Superior temporal gyrus (tissue), 1 donor: ENCODE measurements around the gene ZBTB32.
"Not testable (repeated sequence)": the region's sequence is repeated elsewhere in the genome, so short reads cannot be mapped to it uniquely, and the experiment has no call there.

Source experiments
- DNase-seq: peaks from one replicate; pipeline ENCODE4 v3.0.0-alpha.2; 2016; ENCODE audit errors: extremely low spot score

Gene ZBTB32

DNA sequence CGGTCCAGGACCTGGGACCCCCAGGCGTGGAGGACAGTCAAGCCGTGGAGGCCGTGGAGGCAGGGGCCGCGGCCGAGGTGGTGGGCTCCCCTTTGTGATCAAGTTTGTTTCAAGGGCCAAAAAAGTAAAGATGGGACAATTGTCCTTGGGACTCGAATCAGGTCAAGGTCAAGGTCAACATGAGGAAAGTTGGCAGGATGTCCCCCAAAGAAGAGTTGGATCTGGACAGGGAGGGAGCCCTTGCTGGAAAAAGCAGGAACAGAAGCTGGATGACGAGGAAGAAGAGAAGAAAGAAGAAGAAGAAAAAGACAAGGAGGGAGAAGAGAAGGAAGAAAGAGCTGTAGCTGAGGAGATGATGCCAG is 15.8 kb downstream of the ZBTB32 start:
- DNase-seq, result no peak

- no peak for DNase-seq
Observed at GRCh38 chr19:35720648-35721047, 16.3 kb downstream of the ZBTB32 start.

DNA sequence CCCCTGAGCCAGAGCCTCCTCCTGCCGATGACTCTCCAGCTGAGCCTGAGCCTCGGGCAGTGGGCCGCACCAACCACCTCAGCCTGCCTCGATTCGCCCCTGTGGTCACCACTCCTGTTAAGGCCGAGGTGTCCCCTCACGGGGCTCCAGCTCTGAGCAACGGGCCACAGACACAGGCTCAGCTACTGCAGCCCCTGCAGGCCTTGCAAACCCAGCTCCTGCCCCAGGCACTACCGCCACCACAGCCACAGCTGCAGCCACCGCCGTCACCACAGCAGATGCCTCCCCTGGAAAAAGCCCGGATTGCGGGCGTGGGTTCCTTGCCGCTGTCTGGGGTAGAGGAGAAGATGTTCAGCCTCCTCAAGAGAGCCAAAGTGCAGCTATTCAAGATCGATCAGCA is 17.0 kb downstream of the ZBTB32 start:
- no peak for DNase-seq

DNA sequence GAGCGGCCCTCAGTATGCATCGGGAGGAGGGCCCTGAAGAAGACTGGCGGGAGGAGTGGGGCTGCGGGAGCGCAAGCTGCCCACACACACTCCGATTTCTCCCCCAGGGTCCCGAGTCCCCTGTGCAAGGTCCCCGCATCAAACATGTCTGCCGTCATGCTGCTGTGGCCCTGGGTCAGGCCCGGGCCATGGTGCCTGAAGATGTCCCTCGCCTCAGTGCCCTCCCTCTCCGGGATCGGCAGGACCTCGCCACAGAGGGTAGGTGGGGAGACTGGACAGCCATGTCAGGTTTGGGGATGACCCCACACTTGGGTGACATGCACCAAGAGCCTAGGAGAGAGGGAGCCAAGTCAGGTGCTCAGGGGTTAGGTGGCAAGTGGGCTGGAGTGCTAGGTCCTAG is 18.1 kb downstream of the ZBTB32 start:
- no peak for DNase-seq

GRCh38 chr19:35722897-35723296 is 18.5 kb downstream of the ZBTB32 start:
- DNase-seq, result no peak

- no peak for DNase-seq
Observed at GRCh38 chr19:35723671-35724070, 19.3 kb downstream of the ZBTB32 start.

- not testable (repeated sequence) for DNase-seq
Observed at GRCh38 chr19:35724132-35724531, 19.8 kb downstream of the ZBTB32 start.

DNA sequence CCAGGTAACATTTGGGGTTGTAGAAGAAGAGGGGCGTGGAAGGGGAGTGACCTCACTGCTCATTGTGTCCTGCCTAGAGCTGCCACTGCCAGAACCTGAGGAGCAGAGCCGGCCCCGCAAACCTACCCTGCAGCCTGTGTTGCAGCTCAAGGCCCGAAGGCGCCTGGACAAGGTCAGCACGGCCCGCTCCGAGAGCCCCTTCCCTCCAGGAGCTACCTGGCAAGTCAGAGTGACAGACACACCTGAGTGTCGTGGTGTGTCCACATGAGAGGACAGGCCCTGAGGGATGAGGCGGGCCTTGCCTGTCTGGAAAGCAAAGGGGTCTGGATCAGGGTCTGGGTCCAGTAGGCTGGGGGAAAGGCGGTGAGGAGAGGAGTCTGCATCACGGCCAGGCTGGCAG is 20.2 kb downstream of the ZBTB32 start:
- no peak for DNase-seq

- no peak for DNase-seq
Observed at GRCh38 chr19:35725216-35725861, 21.0 kb downstream of the ZBTB32 start.

GRCh38 chr19:35727053-35727955 is 22.9 kb downstream of the ZBTB32 start:
- no peak for DNase-seq

DNA sequence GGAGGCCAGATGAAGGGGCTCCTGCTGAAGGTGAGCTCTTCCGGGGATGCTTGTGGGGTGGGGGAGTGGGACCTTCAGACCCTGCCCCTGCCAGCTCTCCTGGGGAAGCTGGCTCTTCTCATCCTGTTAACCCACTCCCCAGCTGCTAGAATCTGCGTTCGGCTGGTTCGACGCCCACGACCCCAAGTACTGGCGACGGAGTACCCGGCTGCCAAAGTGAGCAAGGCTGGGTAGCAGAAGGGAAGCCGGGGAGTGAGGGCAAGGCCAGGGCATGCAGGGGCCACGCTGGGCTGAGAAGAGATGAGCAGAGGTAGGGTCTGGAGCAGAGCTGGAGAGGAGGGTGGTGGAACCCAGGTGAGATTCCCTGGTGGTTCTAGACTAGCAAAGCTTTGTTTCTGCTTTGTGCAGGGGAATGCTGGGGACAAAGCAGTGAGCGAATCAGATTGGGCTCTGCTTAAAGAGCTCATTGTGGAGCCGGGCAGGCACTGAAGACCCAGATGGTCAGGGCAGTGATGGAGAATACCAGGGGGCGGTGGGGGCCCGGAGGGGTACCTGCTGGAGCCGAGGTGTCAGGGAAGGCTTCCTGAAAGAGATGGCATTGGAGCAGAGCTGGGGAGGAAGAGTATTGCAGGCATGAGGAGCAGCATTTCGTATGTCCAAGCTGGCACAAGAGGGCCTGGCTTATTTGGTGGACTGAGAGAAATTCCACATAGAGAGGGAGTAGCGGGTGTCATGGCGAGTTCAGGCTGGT is 23.8 kb downstream of the ZBTB32 start:
- DNase-seq, result no peak

DNA sequence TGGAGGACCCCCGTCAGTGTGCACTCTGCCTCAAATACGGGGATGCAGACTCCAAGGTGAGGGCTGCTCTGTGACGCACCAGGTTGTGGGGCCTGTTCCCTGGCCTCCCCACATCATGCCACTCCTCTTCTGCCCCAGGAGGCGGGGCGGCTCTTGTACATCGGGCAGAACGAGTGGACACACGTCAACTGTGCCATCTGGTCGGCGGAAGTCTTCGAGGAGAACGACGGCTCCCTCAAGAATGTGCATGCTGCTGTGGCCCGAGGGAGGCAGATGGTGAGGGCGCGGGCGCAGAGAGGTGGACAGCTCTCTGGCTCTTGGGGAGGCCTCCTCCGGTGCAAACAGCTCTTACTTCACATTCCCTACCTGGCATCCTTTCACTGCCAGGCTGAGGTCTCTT is 24.7 kb downstream of the ZBTB32 start:
- no peak for DNase-seq

GRCh38 chr19:35729763-35730162 is 25.4 kb downstream of the ZBTB32 start:
- DNase-seq, result no peak

GRCh38 chr19:35730326-35730725 is 26.0 kb downstream of the ZBTB32 start:
- DNase-seq, result no peak

GRCh38 chr19:35731353-35731752 is 27.0 kb downstream of the ZBTB32 start:
- DNase-seq, result no peak

- no peak for DNase-seq
Observed at GRCh38 chr19:35731779-35732405, 27.5 kb downstream of the ZBTB32 start.

GRCh38 chr19:35732540-35733179 is 28.3 kb downstream of the ZBTB32 start:
- DNase-seq, result no peak

DNA sequence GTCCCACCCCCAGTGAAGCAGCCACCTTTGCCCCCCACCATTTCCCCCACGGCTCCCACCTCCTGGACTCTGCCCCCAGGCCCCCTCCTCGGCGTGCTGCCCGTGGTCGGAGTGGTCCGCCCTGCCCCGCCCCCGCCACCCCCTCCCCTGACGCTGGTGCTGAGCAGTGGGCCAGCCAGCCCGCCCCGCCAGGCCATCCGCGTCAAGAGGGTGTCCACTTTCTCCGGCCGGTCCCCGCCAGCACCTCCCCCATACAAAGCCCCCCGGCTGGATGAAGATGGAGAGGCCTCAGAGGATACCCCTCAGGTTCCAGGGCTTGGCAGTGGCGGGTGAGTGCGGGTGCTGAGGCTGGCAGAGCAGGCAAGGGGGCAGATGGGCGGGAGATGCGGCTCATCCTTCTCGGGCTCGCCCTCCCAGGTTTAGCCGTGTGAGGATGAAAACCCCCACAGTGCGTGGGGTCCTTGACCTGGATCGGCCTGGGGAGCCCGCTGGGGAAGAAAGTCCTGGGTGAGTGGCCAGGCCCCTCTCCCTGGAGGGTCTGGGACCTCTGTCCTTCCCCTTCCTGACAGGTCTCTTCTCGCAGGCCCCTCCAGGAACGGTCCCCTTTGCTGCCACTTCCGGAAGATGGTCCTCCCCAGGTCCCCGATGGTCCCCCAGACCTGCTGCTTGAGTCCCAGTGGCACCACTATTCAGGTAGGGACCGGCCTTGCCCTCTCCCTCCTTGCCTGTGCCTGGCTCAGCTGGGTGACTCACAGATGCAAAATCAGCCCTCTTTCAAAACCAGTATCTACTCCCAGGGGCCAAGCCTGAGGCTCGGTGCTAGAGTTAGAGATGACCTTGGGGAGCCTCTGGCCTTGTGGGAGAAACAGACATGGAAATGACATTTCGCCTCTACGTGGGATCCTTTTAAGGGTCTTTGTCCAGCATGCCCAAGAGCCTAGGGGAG is 29.1 kb downstream of the ZBTB32 start:
- no peak for DNase-seq

- DNase-seq, result no peak
Observed at GRCh38 chr19:35734273-35734672, 29.9 kb downstream of the ZBTB32 start.

DNA sequence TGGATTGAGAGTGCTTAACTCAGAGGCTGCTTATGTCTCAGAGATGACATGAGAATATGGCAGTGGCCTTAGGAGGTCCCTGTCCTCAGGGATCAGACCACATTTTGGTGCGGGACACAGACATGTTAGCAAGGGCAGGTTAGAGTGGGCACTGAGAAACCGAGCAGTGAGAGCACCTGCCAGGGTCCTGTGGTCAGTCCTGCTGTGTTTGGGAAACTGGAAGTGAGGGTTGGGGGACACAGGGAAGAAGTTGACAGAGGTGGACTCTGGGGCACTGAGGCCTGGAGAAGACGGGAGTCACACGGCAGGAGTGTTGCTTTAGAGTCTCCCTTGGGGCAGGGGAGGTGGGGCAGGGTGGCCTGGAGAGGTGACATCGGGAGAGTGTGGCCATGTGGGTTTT is 30.5 kb downstream of the ZBTB32 start:
- no peak for DNase-seq
